D721Med (cell line): ENCODE results near the gene CHCHD1.

Experiments
- DNase-seq: peaks from one replicate; pipeline ENCODE4 v3.0.0; 2011; ENCODE audit warnings: low spot score; ENCODE audit not compliant: insufficient read length
- FAIRE-seq: peaks from 2 replicates; lab custom pipeline; 2011; peaks lifted over from hg19 to GRCh38; lab: Jason Lieb, UNC
- TF ChIP-seq, protein P1 (sequence below): IDR thresholded peaks from 2 replicates; pipeline ENCODE4 v1.5.1; 2012; ENCODE audit warnings: mild to moderate bottlenecking, control low read depth; ENCODE audit not compliant: insufficient read depth; ENCODE audit errors: missing control alignments

CHCHD1 gene

DNA sequence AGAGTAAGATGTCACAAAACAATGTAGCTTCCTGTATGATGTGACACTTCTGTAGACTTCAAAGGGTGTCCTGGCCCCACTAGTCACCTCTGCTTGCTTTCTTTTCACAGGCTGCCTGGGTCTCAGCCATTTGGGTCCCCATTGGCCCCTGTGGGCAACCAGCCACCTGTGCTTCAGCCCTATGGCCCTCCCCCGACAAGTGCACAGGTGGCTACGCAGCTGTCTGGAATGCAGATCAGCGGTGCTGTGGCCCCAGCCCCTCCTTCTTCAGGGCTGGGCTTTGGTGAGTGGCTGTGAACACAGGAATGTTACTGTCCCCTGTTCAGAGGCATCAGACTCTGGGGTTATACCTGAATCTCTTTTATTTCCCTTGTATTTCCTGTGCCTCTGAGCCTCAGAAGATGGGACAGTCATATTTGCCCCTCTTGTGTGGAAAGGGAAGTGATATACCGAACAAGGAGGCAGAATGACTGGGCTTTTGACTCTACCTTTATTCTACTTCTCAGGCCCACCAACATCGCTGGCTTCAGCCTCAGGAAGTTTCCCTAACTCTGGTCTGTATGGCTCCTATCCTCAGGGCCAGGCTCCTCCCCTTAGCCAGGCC, 22.2 kb upstream of the CHCHD1 start:
- FAIRE-seq = no peak
- TF ChIP-seq, protein P1, sequence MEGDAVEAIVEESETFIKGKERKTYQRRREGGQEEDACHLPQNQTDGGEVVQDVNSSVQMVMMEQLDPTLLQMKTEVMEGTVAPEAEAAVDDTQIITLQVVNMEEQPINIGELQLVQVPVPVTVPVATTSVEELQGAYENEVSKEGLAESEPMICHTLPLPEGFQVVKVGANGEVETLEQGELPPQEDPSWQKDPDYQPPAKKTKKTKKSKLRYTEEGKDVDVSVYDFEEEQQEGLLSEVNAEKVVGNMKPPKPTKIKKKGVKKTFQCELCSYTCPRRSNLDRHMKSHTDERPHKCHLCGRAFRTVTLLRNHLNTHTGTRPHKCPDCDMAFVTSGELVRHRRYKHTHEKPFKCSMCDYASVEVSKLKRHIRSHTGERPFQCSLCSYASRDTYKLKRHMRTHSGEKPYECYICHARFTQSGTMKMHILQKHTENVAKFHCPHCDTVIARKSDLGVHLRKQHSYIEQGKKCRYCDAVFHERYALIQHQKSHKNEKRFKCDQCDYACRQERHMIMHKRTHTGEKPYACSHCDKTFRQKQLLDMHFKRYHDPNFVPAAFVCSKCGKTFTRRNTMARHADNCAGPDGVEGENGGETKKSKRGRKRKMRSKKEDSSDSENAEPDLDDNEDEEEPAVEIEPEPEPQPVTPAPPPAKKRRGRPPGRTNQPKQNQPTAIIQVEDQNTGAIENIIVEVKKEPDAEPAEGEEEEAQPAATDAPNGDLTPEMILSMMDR = no peak
- no peak for DNase-seq

DNA sequence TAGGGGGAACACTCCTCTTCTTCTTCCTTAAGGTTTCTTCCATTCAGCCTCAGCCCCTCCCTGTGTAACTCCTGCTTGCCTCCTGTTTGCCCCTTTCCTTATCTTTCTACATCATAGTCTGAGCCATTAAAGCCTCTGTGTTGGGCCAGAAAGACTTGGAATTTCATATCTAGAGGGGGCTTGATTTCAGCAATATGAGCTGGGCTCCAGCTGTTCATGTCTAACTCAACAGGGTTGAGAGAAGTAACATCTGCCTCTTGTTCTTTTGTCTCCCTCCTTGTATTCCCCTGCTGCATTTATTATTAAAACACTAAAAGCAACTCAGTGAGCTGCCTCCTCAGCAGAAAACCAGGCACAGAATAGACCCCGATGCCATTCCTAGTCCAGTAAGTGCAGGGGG, 20.1 kb upstream of the CHCHD1 start:
- no peak for DNase-seq
- TF ChIP-seq, protein P1 = no peak
- FAIRE-seq = no peak

DNA sequence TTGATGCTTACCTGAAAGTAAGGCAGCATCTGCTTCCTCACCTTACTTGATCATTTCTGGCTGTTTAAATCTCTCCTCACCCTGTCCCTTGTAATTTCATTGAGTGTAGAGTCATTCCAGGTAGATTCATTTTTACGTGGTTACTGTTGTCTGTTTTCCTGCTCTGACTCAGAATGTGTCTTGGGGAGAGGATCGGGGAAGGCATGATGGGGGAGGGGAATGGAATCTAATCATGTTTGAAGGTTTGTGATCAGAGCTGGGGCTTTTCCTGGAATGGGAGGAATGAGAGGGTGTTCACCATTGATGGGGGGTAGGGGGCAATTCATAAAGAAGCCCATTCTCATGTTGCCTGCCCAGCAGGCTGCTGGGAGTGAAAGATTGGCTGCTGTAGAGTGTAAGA, 18.9 kb upstream of the CHCHD1 start:
- DNase-seq (no peak), FAIRE-seq (no peak)
- TF ChIP-seq, protein P1 = no peak

DNA sequence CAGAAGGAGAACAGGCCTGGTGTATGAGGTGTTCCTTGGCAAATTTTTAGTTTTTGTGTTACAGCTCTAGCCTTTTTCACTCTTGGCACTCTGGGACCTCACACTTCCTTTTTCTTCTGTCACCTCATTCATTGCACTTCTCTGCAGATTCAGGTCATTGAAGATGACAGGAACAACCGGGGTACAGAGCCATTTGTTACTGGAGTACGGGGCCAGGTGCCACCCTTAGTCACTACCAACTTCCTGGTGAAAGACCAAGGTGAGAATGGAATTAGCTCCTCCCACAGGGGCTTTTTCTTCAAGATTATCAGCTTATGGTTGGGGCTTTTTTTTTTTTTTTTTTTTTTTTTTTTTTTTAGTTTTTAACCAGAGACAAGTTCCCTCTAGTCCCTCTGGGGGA, 18.5 kb upstream of the CHCHD1 start:
- no peak for FAIRE-seq
- TF ChIP-seq, protein P1 = no peak
- no peak for DNase-seq

DNA sequence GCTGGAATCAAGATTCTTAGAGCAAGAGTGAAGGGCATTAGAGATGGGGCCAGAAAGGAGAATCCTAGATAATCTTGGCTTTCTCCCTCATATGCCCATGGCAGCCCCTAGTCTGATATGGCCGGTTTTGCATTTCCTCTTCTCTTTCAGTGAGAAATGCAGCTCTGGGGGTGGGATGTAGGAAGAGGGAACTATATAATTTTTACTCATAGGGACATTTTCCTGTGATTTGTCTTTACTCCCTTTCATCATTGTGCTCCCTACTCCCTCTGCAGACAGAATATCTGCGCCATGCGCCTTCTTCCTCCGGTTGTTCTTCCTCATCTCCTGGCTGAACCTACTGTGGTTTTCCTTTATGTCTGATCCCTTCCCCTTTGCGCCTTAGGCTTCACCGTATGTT, 16.8 kb upstream of the CHCHD1 start:
- no peak for DNase-seq
- no peak for FAIRE-seq
- TF ChIP-seq, protein P1 = no peak

DNA sequence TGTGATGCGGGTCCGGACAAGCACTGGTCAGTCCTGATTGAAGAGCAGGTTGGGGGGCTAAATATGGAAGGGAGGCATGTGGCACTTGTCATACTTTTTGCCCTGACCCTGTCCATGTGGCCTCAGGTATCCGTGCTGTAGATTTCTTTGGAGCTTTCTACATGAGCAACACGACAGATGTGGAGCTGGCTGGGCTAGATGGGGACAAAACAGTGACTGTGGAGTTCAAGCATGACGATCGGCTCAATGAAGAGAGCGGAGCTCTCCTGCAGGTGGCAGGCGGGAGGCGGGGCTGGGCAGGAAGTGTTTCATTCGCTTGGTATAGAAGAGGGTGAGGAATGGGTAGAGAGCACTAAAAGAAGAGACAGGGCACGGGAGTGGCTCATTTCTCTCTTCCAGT, 13.0 kb upstream of the CHCHD1 start:
- FAIRE-seq (no peak), DNase-seq (no peak)
- TF ChIP-seq, protein P1 = no peak

DNA sequence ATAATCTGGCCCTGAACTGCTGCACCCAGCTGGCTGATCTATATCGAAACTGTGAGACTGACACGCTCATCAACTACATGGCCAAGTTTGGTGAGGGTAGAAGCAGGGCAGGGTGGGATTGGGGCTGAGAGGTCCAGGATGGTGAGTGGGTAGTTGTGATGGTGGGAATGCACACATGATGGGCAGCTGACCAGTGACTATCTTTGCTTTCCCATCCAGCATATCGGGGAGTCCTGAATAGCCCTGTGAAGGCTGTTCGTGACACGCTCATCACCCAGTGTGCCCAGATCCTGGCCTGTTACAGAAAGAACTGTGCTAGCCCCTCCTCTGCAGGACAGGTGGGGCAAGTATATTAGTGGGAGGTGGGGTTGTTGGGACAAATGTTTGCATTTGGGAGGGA, 12.5 kb upstream of the CHCHD1 start:
- DNase-seq (no peak), FAIRE-seq (no peak)
- TF ChIP-seq, protein P1 = no peak
